Fibroblast of peridontal ligament (primary cell): Measurements from ENCODE around the gene SPART.

Experiments
- DNase-seq: peaks from one replicate; pipeline ENCODE4 v3.0.0-alpha.2; 2010; ENCODE audit errors: extremely low read depth

SPART gene, protein sequence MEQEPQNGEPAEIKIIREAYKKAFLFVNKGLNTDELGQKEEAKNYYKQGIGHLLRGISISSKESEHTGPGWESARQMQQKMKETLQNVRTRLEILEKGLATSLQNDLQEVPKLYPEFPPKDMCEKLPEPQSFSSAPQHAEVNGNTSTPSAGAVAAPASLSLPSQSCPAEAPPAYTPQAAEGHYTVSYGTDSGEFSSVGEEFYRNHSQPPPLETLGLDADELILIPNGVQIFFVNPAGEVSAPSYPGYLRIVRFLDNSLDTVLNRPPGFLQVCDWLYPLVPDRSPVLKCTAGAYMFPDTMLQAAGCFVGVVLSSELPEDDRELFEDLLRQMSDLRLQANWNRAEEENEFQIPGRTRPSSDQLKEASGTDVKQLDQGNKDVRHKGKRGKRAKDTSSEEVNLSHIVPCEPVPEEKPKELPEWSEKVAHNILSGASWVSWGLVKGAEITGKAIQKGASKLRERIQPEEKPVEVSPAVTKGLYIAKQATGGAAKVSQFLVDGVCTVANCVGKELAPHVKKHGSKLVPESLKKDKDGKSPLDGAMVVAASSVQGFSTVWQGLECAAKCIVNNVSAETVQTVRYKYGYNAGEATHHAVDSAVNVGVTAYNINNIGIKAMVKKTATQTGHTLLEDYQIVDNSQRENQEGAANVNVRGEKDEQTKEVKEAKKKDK

GRCh38 chr13:36346222-36347083 lies at the start of gene SPART:
SPART (minus strand) TSS chr13:36346394; CDS start chr13:36335830, 10,564 bp downstream.
- DNase-seq = peak; percentile 94

GRCh38 chr13:36395280-36395679 lies 49.1 kb upstream of the SPART start:
- peak; percentile 87 for DNase-seq

GRCh38 chr13:36385489-36385888 lies 39.3 kb upstream of the SPART start:
- peak; percentile 23 for DNase-seq

DNA sequence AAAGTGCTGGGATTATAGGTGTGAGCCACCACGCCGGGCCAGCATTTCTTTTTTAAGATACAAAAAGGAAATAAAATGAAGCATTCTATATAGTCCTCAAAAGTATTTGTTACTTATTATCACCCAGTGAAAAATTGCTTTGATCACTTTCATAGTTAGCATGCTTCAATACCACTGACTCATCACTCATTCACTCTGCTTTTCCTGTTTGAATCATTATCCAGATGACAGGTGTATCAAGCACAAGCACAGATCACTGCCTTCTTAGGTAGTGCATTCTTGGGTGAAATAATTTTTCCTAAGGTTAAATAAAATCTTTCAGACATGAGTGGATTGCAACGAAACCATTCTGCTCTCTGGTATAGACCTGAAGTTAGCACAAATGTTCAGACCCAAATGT lies 35.8 kb upstream of the SPART start:
- no peak for DNase-seq

DNA sequence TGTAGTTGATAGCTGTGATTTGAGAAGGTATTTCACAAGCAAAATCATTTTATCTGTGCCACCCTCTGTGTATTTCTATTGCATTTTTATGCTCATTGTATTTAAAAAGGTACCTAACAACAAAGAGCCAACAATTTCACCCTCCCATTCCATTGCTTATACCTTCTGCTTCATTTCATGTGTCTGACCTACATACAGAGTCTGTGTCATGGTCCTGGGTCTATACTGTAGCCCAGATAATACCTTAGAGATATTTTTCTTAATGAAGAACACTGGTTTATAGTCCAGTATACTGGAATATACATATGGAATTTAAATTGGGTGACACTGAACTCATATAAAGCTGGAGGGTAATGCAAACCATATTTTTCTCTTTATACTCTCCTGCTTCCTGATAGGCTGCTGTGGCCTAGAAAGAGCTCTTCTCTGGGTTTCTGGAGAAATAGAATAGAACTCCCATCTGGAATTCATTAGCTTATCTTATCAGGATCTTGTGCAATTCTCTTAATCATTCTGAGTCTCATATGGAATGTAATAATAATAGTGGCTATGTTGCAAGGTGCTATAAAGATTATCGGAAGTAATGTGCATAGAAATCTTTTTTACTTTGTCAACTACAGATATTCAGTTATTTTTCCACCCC lies 31.8 kb upstream of the SPART start:
- peak; percentile 4 for DNase-seq

GRCh38 chr13:36374063-36374462 lies 27.9 kb upstream of the SPART start:
- DNase-seq = no peak

- DNase-seq = no peak
These were observed 25.0 kb upstream of the SPART start for GRCh38 chr13:36371185-36371584.

- no peak for DNase-seq
These were observed 23.9 kb upstream of the SPART start for GRCh38 chr13:36370108-36370429.

DNA sequence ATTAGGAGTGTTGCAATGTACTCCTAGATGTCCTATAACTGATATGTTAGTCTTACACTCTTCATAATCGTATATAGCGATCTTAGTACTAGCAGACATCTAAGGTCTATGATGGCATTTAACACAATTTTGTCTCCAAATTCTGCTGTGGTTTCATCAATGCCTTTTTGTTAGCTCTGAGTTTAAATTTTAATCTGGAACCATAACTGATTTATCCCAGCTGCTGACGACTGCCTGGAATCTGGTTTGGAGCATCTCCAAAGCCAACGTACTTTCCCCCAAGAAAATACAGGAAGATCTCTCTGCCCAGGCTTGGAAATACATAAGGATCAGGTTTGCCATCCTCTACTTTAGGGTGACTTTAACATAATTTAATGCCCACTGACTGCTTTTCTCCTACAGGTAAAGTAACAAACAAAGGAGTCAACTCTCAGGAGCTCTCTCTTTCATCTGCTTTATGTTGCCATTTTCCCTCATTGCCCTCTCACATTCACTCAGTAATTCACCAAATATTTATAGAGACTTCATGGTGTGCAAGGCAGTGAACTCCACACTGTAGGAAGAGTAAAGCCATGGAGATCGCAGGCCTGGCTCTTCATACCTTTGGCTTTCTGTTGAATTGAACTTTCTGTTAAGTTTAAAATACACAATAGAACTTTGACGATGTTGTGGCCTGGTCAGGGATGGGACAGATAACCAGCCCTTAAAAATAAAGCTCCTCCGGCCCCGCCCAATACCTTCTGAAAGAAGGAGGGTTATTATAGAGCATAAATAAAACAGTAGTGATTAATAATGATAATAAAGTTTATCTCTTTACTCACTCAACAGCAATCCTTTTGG lies 23.3 kb upstream of the SPART start:
- peak; percentile 80 for DNase-seq

DNA sequence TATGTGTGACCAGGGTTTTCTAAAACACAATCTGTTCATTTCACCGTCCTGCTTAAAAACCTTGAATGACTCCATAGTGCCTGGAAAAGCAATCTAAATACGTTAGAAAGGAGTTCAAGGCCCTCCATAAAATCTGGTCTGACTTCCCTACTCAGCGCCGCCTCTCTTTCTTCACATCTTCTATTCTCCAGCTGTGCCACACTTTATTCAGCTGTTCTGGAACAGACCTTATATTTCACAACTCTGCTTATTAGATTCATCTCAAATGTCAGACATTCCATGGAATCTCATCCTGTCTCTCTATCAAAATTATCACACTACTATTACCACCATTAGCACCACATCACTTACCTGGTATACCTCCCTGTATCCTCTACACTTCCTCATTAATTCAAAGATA lies 19.8 kb upstream of the SPART start:
- no peak for DNase-seq

DNA sequence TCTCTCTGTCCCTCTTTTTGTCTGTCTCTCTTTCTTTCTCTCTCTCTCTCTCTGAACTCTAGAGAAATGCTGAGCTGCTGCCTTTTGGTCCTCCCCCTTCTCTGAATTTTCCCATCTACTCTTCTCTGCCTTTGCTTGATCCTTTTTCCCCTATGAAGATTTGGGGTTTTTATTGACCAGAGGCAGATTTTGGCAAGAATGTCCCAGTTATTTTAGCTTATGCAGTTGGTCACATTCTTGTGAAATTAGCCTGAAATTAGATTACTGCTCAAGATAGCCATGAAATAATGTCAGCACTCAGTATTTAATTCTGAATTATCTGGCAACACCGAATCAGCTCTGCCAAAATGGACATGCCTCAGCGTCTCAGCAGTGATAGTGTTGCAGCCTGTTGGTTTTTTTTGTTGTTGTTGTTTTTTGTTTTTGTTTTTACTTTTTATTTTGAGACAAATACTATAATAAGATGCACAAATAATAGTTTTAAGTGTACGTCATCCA lies 17.2 kb upstream of the SPART start:
- no peak for DNase-seq

GRCh38 chr13:36362914-36363313 lies 16.7 kb upstream of the SPART start:
- DNase-seq = no peak

GRCh38 chr13:36362251-36362650 lies 16.1 kb upstream of the SPART start:
- DNase-seq = peak; percentile 86

DNA sequence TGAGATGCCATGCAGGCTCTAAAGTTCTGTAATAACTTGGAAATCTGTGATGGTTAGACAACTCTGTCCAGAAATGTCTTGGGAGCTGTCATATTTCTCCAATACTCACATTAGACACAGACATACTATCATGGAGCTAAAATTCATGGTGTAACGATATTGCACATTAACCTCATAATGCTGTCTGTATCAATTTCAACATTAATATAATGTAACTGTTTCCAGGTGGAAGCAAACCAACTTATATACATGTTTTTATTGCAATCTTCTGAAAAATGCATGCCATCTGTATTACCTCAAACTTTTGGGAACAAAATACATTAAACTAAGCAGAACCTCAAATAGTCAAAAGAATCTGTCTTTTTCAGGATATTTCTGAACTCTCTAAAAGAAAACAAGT lies 14.7 kb upstream of the SPART start:
- DNase-seq = no peak

GRCh38 chr13:36359301-36359950 lies 13.2 kb upstream of the SPART start:
- no peak for DNase-seq

DNA sequence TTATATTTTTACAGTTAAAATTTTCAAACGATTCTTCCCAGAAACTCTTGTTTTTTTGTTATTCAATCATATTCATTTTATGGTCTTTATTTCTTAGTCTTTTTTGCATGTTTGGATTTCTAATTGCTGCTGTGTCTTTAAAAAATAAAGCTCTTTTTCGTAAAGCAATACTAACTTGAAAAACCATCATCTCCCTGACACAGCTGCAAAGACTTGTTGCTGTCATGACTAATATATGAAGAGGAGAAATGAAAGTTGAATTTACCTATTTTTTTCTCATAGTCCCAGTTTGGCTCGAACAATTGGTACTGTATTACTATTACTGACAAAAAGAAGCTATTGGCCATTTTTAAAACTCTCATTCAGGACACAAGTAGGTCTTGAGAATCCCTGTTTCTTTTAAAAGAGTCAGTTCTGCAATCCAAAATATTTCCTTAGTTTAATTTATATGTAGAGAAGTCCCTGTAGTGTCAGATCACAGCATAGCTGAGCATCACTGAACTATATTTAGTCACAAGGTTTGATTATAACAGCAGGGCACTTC lies 12.1 kb upstream of the SPART start:
- no peak for DNase-seq

GRCh38 chr13:36357692-36358091 lies 11.5 kb upstream of the SPART start:
- DNase-seq = peak; percentile 64

- no peak for DNase-seq
These were observed 11.0 kb upstream of the SPART start for GRCh38 chr13:36357231-36357630.

DNA sequence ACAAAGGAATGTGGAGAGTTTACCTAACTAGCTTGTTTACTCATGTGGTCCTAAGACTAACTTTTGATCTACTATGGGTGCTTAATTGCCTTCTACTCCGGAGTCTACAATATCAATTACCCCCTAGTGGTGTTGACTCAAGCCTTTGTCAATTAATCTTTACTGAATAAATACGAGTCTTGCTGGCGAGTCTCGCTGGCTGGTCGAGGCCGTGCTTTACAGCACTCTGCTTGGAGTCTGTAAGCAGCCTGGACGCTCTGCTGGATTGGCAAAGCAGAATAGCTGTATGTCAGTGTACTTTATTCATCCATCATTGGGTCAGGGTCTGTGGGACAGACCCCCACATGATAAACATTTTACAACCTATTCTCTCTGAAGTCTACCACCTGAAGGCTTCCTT lies 9.9 kb upstream of the SPART start:
- DNase-seq = no peak

DNA sequence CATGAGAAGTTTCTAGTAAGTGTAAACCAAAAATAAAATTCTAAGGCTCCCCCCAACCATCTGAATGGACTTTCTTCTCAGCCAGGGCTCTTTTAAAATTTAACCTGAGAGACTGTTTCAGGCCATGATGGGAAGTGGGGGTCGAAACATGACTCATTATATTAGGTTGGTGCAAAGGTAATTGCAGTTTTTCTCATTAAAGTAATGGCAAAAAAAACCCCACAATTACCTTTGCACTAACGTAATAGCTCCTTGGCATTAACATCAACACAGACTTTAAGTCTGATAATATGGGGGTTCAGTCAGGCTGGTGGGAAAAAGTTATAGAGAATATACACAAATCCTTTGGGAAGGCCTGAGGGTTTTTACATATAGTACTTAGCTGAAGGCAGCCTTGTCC lies 9.4 kb upstream of the SPART start:
- no peak for DNase-seq
